HEK293T (cell line): ENCODE results near the gene C1orf56.

Source experiments
- CTCF ChIA-PET: fragments of 350-600 bp; formaldehyde crosslinking; extraction: SDS; loops from one replicate; lab custom pipeline; 2021; ENCODE audit warnings: antibody characterized with exemption, inconsistent platforms; lab: Yijun Ruan, JAX
- POLR2A ChIA-PET: fragments of 350-600 bp; formaldehyde crosslinking; extraction: SDS; loops from one replicate; lab custom pipeline; 2020; ENCODE audit warnings: antibody characterized with exemption, inconsistent platforms; lab: Yijun Ruan, JAX
- DNase-seq: peaks from one replicate; pipeline ENCODE4 v3.0.0; 2012; ENCODE audit warnings: mixed read lengths; ENCODE audit errors: extremely low spot score
- ARNT ChIP-seq: fragments of 450-650 bp; IDR thresholded peaks from 2 replicates; pipeline ENCODE4 v1.6.1; 2017; ENCODE audit warnings: mild to moderate bottlenecking
- BHLHE40 ChIP-seq: fragments of 450-650 bp; IDR thresholded peaks from 2 replicates; pipeline ENCODE4 v1.6.1; 2016; ENCODE audit warnings: mild to moderate bottlenecking, moderate library complexity, borderline replicate concordance
- CTBP1 ChIP-seq: fragments of 450-650 bp; IDR thresholded peaks from 2 replicates; pipeline ENCODE4 v1.6.1; 2016; ENCODE audit warnings: borderline replicate concordance
- ELF4 ChIP-seq: fragments of 450-650 bp; IDR thresholded peaks from 2 replicates; pipeline ENCODE4 v1.6.1; 2017; ENCODE audit warnings: antibody characterized with exemption
- FOXA1 ChIP-seq: fragments of 450-650 bp; IDR thresholded peaks from 2 replicates; pipeline ENCODE4 v1.6.1; 2016; ENCODE audit warnings: mild to moderate bottlenecking
- FOXK2 ChIP-seq: fragments of 450-650 bp; IDR thresholded peaks from 2 replicates; pipeline ENCODE4 v1.6.1; 2016; ENCODE audit warnings: mild to moderate bottlenecking
- FOXM1 ChIP-seq: fragments of 450-650 bp; IDR thresholded peaks from 2 replicates; pipeline ENCODE4 v1.6.1; 2017; ENCODE audit warnings: mild to moderate bottlenecking, borderline replicate concordance
- HDGF ChIP-seq: fragments of 450-650 bp; IDR thresholded peaks from 2 replicates; pipeline ENCODE4 v1.6.1; 2017; ENCODE audit warnings: antibody characterized with exemption, borderline replicate concordance
- L3MBTL2 ChIP-seq: fragments of 450-650 bp; conservative IDR thresholded peaks from 2 replicates; pipeline ENCODE4 v1.6.1; 2016; ENCODE audit warnings: mild to moderate bottlenecking
- LEF1 ChIP-seq: fragments of 450-650 bp; IDR thresholded peaks from 2 replicates; pipeline ENCODE4 v1.6.1; 2017; ENCODE audit warnings: mild to moderate bottlenecking, borderline replicate concordance
- NFRKB ChIP-seq: fragments of 450-650 bp; IDR thresholded peaks from 2 replicates; pipeline ENCODE4 v1.6.1; 2016; ENCODE audit warnings: mild to moderate bottlenecking, moderate library complexity
- SP1 ChIP-seq: fragments of 450-650 bp; IDR thresholded peaks from 2 replicates; pipeline ENCODE4 v1.6.1; 2017
- SUZ12 ChIP-seq: fragments of 450-650 bp; IDR thresholded peaks from 2 replicates; pipeline ENCODE4 v1.6.1; 2016; ENCODE audit warnings: mild to moderate bottlenecking
- TARDBP ChIP-seq: fragments of 450-650 bp; IDR thresholded peaks from 2 replicates; pipeline ENCODE4 v1.6.1; 2016
- ZNF384 ChIP-seq: fragments of 450-650 bp; IDR thresholded peaks from 2 replicates; pipeline ENCODE4 v1.6.1; 2016
- TF ChIP-seq, protein P1 (sequence below): fragments of 450-650 bp; IDR thresholded peaks from 2 replicates; pipeline ENCODE4 v1.6.1; 2016

The C1orf56 gene

GRCh38 chr1:151008244-151009205, 39.0 kb upstream of the C1orf56 start, which contains the start of gene PRUNE1:
Gene PRUNE1, plus strand, starts transcription at chr1:151008449. Its CDS starts 184 bp downstream, at chr1:151008633.
- DNase-seq, result peak; percentile 100
- CTCF ChIA-PET, result interaction anchor here (0.8 to 1.4 kb wide), 2 partner anchors 12 to 64 kb away, joined by 3 to 4 read pairs; no protein-coding TSS in a partner anchor
- TF ChIP-seq L3MBTL2, result peak; percentile 93
- TF ChIP-seq, protein P1, sequence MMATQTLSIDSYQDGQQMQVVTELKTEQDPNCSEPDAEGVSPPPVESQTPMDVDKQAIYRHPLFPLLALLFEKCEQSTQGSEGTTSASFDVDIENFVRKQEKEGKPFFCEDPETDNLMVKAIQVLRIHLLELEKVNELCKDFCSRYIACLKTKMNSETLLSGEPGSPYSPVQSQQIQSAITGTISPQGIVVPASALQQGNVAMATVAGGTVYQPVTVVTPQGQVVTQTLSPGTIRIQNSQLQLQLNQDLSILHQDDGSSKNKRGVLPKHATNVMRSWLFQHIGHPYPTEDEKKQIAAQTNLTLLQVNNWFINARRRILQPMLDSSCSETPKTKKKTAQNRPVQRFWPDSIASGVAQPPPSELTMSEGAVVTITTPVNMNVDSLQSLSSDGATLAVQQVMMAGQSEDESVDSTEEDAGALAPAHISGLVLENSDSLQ, result no peak
- no peak for TF ChIP-seq SP1
- POLR2A ChIA-PET, result interaction anchor here (0.7 kb wide), 1 partner anchor 9 kb away, joined by 3 read pairs; no protein-coding TSS in a partner anchor

DNA sequence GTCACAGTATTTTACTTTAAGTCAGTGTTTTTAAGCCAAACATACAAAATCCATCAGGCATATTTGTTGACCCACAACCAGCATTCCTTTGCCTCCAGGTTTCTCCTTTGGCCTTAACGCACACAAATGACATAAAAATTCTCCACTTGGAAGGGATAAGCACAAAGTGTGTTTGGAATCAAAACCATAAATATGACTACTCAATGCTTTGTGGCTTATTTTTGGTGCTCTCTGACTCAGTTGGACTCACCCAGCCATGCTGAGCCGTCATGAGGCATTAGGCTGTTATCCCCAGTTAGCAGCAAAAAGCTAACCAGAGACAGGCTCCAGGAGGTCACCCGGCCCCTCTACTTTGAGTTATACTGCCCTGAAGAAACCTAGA, 38.4 kb upstream of the C1orf56 start:
- no peak for DNase-seq
- TF ChIP-seq FOXM1 (no peak), L3MBTL2 (no peak), FOXA1 (no peak), ZNF384 (no peak), NFRKB (no peak), ARNT (no peak), SP1 (no peak), HDGF (no peak), FOXK2 (no peak), TARDBP (no peak), CTBP1 (no peak), ELF4 (no peak), SUZ12 (no peak)
- TF ChIP-seq, protein P1, result no peak
- ChIA-PET POLR2A (no interaction called here), CTCF (interaction anchor here (0.8 to 1.4 kb wide), 2 partner anchors 13 to 63 kb away, joined by 3 to 4 read pairs; no protein-coding TSS in a partner anchor)

DNA sequence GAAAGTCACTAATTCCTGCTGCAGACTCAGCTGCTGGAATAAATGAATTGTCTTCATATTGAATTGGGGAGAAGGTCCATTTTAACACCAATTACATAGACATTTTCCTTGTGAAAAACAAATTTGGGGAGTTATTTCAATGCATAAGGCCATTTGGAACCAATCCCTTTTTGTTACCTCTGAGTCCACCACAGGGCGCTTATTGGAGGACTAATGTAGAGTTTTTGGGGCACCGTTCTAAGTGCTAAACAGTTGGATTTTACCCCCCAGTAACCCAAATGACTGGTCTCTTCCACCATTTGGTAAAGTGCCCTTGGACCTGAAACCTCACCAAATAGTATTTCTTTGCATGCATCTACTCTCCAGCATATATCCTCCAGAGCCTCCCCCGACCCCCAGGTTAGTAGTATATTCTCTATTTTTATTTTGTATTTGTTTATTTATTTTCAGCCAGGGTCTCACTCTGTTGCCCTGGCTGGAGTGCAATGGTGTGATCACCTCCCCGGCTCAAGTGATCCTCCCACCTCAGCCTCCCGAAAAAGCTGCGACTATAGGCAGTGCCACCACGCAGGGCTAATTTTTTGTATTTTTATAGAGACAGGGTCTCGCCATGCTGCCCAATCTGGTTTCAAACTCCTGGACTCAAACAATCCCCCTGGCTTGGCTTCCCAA, 37.7 kb upstream of the C1orf56 start:
- POLR2A ChIA-PET, result no interaction called here
- TF ChIP-seq FOXA1, result no peak
- TF ChIP-seq, protein P1, result no peak
- no peak for TF ChIP-seq ZNF384
- TF ChIP-seq NFRKB, result no peak
- no peak for TF ChIP-seq BHLHE40
- no peak for TF ChIP-seq ARNT
- no peak for TF ChIP-seq CTBP1
- no peak for DNase-seq
- CTCF ChIA-PET, result interaction anchor here (0.7 to 1.4 kb wide), 4 partner anchors 14 to 63 kb away, joined by 3 to 4 read pairs (median 3); no protein-coding TSS in a partner anchor

GRCh38 chr1:151010346-151010726, 37.2 kb upstream of the C1orf56 start:
- ChIA-PET CTCF (interaction anchor here (0.7 to 0.8 kb wide), 2 partner anchors 14 kb away, joined by 3 read pairs; no protein-coding TSS in a partner anchor), POLR2A (no interaction called here)
- TF ChIP-seq CTBP1 (no peak), ELF4 (no peak), FOXA1 (no peak), FOXM1 (no peak), TARDBP (no peak), NFRKB (no peak)
- DNase-seq, result no peak

- TF ChIP-seq NFRKB (no peak), HDGF (no peak), SUZ12 (no peak), FOXA1 (no peak), ZNF384 (no peak), FOXK2 (no peak), ELF4 (no peak), LEF1 (no peak), CTBP1 (no peak), BHLHE40 (no peak), ARNT (no peak), FOXM1 (no peak), L3MBTL2 (no peak), TARDBP (no peak), SP1 (no peak)
- TF ChIP-seq, protein P1, result no peak
- DNase-seq, result no peak
- POLR2A ChIA-PET, result no interaction called here
- CTCF ChIA-PET, result no interaction called here
These were observed 36.2 kb upstream of the C1orf56 start for GRCh38 chr1:151011154-151011850.
